Mammary epithelial cell (primary cell): ENCODE measurements around the gene CCDC57.

Source experiments
- CTCF ChIP-seq, 2 donors: IDR thresholded peaks in 1 of 2; conservative IDR thresholded peaks in 1 of 2; 2 replicates each; pipeline ENCODE4 v1.5.1; 2011 to 2012; ENCODE audit warnings: inconsistent platforms in 2 of 2, low read length in 2 of 2, mild to moderate bottlenecking in 2 of 2, control low read depth in 1 of 2, low read depth in 1 of 2; ENCODE audit not compliant: insufficient read depth in 1 of 2; ENCODE audit errors: extremely low read depth in 1 of 2
- EZH2 ChIP-seq: IDR thresholded peaks from 2 replicates; pipeline ENCODE4 v1.6.1; 2012; ENCODE audit warnings: low read length, inconsistent platforms, borderline replicate concordance

DNA sequence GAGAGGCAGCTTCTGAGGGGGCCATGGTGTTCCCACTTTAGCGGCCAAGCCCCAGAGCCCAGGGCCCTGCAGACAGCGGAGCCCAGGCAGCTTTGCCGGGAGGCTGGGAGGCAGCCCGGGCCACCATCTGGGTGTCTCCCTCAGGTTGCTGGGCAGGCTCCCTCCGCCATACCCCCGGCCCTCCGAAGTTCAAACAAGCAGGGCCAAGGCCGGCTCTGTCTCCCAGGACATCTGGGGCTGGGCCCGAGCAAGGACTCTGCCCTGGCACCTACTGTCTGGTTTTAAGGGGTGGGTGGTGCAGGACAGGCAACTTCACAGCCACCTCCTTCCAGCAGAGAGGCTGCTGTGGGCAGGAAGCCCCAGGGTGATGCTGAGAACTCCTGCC, 149.7 kb downstream of the CCDC57 start:
- TF ChIP-seq EZH2 (no peak), CTCF (conservative IDR thresholded peaks at IDR 0.05 in 1 of 2, IDR thresholded peaks at IDR 0.05 in 1 of 2; ENCODE audit: extremely low read depth in 1 of 2, insufficient read depth in 1 of 2, low read depth in 1 of 2, low read length in 2 of 2) (no peak)
